H7 (cell line): ENCODE results near the gene C4orf17. TPM values are rescaled to one million over a fixed set of nuclear protein-coding genes. Genes with fewer than 3 reads are reported as not detected.
"Not testable (repeated sequence)": the region's sequence is repeated elsewhere in the genome, so short reads cannot be mapped to it uniquely, and the experiment has no call there.

Source experiments
- DNase-seq: peaks from one replicate; pipeline ENCODE4 v3.0.0; 2012
- H3K27me3 ChIP-seq: 2 replicates; pipeline ENCODE4 v1.6.0; 2011; ENCODE audit warnings: mild to moderate bottlenecking, low read length; ENCODE audit not compliant: control insufficient read depth, insufficient read depth
- H3K36me3 ChIP-seq: replicated peaks from 2 replicates; pipeline ENCODE4 v1.5.1; 2011; ENCODE audit warnings: low read length; ENCODE audit not compliant: control insufficient read depth, insufficient read depth
- H3K4me3 ChIP-seq: 2 replicates; pipeline ENCODE4 v1.5.1; 2011; ENCODE audit warnings: low read depth, mild to moderate bottlenecking, control low read depth, low read length, moderate library complexity; ENCODE audit not compliant: insufficient read depth
- total RNA-seq: library from RNA; depleted of rRNA; stranded (reverse); fragments of >200 nt; shearing (Covaris generic); gene quantifications from 2 replicates; pipeline ENCODE4 v1.2.3, GENCODE V29; 2014

The C4orf17 gene
- total RNA-seq, 1 experiment from 2014 or later = not detected

GRCh38 chr4:99507349-99507748, 3.5 kb upstream of the C4orf17 start:
- no peaks in the 10 kb centered on the region for H3K27me3 ChIP-seq
- no peaks in the 10 kb centered on the region for H3K36me3 ChIP-seq
- no peak for DNase-seq
- H3K4me3 ChIP-seq = no peak overlapping the region

DNA sequence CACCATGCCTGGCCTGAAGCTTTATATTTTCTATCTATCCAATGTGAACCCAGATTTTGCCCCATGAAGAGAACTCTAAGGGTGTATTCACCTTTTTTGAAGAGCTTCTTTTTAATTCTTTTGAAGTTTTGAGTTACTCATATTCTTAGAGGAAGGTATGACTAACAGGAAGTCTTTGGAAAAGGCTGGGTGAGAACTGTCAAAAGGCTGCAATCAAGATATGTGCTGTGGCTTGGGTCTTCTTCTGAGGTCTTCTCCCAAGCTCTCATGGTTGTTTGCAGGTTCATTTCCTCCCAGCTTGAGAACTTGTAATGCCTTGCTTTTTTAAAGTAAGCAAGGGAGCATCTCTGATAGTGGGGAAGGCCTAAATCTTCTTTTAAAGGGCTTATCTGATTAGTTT, 3.1 kb upstream of the C4orf17 start:
- no peak for DNase-seq
- Histone ChIP-seq H3K36me3 (no peaks in the 10 kb centered on the region), H3K27me3 (no peaks in the 10 kb centered on the region), H3K4me3 (no peak overlapping the region)

DNA sequence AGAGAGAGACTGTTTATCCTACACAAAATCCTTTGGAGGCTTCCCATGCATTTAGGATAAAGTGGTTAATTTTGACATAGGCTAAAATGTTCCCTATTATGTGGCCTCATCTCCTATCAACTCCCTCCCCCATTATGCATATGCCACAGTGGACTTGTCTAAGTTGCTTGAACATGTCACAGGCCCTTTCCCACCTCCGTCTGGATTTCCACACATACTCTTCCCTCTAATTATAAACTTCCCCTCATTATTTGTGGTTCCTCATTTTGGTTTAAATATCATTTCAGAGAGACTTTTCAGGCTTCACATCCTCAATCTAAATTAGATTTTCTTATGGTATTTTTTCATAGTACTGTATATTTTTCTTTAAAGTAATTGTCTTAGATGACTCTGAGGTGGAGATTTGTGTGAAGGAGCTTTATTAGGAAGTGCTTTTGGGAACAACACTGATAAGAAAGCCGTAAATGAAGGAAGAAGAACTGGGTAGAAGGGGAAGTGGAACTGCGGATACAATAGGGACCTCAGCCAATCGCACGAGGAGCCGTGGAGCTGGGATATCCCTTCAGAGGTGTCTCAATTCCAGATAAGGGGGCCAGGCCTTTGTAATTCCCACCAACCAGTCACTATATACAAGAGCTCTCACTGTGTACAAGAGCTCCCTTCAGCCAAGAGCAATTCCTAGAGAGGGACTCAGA, 7.9 kb downstream of the C4orf17 start:
- Histone ChIP-seq H3K27me3 (no peaks in the 10 kb centered on the region), H3K4me3 (no peak overlapping the region), H3K36me3 (no peaks in the 10 kb centered on the region)
- DNase-seq = no peak

DNA sequence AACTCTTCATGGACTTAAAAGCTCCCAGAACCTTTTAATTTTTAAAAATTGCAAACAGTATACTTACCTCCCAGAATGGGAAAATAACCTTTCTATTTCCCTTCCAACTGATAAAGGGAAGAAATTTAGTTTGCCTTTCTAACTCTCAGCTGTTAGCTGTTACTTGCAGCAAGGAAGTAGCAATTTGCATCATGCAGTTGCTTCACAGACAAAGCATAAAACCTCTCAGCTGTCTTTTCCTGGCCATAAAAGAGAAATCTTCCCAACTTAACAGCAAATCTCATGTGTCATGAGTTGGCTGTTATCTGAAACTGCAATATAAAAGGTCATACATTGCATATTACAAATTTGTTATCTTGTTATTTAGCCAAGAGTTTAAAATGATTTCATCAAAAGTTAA, 18.4 kb downstream of the C4orf17 start:
- DNase-seq = no peak
- Histone ChIP-seq H3K4me3 (no peak overlapping the region), H3K27me3 (no peaks in the 10 kb centered on the region)

GRCh38 chr4:99529956-99530355, 19.1 kb downstream of the C4orf17 start:
- Histone ChIP-seq H3K4me3 (no peak overlapping the region), H3K27me3 (no peaks in the 10 kb centered on the region), H3K36me3 (no peaks in the 10 kb centered on the region)
- no peak for DNase-seq

More for the DNA sequence above, 18.4 kb downstream of the C4orf17 start:
- H3K36me3 ChIP-seq = no peaks in the 10 kb centered on the region

DNA sequence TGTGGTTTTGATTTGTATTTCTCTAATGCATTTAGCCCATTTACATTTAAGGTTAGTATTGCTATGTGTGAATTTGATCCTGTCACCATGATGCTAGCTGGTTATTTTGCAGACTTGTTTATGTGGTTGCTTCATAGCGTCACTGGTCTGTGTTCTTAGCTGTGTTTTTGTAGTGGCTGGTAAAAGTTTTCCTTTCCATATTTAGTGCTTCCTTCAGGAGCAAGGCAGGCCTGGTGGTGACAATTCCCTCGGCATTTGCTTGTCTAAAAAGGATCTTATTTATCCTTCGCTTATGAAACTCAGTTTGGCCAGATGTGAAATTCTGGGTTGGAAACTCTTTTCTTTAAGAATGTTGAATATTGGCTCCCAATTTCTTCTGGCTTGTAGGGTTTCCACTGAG, 23.9 kb downstream of the C4orf17 start:
- not testable (repeated sequence) for H3K36me3 ChIP-seq, H3K27me3 ChIP-seq, H3K4me3 ChIP-seq, DNase-seq

DNA sequence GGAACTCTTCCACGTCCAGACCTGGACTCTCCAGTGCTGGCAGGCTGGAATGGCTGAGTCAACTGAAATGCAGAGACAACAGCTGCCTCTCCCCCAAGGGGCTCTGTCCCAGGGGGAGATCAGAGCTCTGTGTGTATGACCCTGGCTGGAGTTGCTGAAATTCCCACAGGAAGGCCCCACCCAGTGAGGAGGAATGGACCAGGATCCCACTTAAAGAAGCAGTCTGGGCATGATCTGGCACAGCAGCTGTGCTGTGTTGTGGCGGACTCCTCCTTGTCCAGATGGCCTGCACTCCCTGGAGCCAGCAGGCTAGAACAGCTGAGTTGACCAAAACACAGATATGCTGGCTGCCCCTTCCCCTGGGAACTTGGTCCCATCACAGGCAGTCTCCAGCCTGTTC, 25.4 kb downstream of the C4orf17 start:
- DNase-seq = no peak
- Histone ChIP-seq H3K27me3 (no peaks in the 10 kb centered on the region), H3K36me3 (no peaks in the 10 kb centered on the region), H3K4me3 (no peak overlapping the region)

DNA sequence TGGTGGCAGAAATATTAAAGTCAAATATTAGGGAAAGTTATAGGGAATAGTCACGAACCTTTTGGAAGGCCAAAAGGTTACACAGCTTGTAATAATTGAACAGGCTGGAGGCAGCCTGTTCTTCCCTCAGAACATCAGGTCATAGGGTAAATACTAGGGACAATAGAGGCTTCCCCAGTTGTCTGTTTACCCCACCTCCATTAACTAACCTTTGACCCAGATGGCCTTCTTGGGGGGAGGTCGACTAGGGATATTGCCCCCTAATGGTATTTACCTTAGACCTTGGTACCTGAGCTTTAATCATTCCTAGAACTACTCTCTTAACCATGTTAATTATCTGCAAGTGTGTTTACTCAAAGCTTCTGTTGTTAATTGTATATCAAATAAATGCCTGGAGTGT, 26.0 kb downstream of the C4orf17 start:
- no peak for DNase-seq
- no peaks in the 10 kb centered on the region for H3K27me3 ChIP-seq
- no peak overlapping the region for H3K4me3 ChIP-seq
- no peaks in the 10 kb centered on the region for H3K36me3 ChIP-seq

GRCh38 chr4:99537674-99538073, 26.9 kb downstream of the C4orf17 start:
- H3K36me3 ChIP-seq = no peaks in the 10 kb centered on the region
- no peaks in the 10 kb centered on the region for H3K27me3 ChIP-seq
- DNase-seq = no peak
- no peak overlapping the region for H3K4me3 ChIP-seq

DNA sequence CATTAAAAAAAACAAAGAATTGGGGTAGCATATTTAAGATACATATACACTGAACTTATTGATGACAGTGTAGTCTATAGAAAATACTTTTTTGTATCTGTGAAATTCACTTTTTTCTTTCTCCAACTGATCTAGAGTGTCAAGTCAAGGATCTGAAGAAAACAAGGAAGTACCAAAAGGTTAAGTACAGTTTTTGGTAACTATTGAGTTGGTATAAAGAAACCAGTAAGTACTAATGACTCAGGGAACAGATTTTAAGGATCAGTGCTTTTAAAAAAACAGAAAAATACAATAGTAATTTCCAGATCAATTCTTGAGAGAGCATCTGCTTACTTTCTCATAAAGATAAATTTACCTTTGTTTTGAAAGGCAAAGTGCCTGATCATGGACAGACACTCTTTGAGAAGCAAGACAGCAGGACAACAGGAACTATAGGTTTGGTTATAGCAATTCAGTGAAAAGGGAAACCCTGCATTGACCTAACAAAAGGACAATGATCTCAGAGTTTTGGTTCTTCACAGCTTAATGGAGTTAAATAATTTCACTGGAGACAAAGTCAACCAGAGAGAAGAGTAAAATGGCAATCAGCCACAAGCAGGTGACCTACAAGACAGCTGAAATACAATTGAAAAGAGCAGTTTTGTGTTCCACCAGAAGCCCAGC, 29.6 kb downstream of the C4orf17 start:
- Histone ChIP-seq H3K4me3 (no peak overlapping the region), H3K36me3 (no peaks in the 10 kb centered on the region), H3K27me3 (no peaks in the 10 kb centered on the region)
- DNase-seq = no peak

DNA sequence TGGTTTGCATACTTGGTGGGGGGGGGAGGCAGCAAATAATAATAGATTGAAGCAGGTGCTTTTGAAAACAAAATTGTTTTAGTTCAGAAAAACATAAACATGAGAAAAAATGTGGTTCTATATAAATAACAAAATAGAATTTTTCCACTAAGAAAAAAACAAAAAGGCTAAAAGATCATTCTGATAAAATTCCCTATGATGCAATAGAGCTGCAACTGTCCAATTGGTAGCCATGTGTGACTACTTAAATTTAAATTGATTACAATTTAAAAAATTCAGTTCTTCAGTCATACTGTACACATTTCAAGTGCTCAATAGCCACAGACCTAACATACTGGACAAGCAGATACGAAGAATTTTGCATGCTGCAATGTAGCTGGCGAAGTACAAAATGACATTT, 42.1 kb downstream of the C4orf17 start:
- Histone ChIP-seq H3K27me3 (no peaks in the 10 kb centered on the region), H3K4me3 (no peak overlapping the region), H3K36me3 (no peaks in the 10 kb centered on the region)
- DNase-seq = no peak

DNA sequence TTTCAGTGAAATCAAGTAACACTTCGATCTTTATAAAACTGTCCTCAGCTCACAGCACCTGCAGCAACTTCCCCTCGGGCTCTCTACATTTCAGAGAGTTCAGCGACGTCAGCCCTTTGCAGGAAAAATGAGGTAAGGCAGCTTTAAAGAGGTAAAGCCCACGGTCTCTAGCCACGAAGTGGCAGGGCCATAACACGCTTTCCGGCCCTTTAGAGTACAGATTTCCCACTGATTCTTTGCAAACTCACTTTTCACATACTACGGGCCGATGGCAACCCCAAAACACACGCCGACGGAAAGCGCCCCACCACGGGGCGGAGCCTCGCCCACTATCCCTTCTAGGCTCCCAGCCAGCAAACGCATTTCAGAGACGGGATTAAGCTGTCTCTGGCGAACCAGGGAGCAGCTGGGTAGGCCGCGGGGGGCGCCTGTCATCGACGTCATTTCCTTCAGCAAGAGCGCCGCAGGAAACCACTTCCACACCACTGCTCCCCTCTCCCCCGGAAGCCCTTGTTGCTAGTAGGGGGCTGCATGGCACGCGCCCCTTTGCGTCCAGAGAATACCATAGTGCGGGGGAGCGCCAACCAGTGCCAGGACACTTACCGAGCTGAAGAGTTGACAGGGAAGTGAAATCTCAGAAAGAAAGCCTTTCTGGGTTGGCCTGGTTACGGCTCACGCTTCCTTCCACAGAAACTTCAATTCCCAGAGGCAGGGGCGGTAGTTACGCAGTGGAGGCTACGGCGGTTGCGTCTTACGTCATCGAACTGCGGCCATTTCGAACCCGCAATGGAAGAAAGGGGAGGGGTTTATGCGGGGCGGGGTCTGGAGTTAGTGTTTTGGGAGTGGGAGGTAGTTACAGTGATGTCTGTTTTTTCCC, 52.7 kb downstream of the C4orf17 start, which contains the start of gene TRMT10A:
Gene TRMT10A, minus strand, starts transcription at position 730 of the 877 bp plus-strand sequence. CDS start 4,701 bp downstream, outside the sequence.
- peak within 1 kb of the TSS; percentile 52 for H3K4me3 ChIP-seq
- no peaks in the 10 kb centered on the region for H3K27me3 ChIP-seq
- no peaks in the 10 kb centered on the region for H3K36me3 ChIP-seq
- peak; percentile 76 for DNase-seq

GRCh38 chr4:99564921-99565320, 54.1 kb downstream of the C4orf17 start:
- no peak for DNase-seq
- no peak overlapping the region for H3K4me3 ChIP-seq

DNA sequence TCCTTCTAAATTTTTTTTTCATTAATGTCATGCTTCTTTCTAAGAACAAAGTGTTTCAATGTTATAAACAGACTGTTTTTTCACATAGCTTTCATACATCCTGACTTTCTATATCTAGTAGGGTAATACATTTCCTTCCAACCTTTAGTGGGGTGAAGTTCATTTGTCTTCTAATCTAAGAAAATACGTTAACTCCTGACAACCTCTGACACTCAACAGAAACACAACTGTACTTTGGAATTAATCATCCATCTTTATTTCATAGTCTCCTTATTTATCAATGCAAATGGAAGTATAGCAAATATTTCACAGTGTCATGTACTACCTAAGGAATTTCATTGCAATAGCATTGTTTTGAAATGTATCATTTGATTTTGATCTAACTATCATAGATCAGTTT, 61.1 kb downstream of the C4orf17 start:
- Histone ChIP-seq H3K36me3 (no peaks in the 10 kb centered on the region), H3K4me3 (no peak overlapping the region), H3K27me3 (no peaks in the 10 kb centered on the region)
- DNase-seq = no peak

More at GRCh38 chr4:99564921-99565320, 54.1 kb downstream of the C4orf17 start:
- no peaks in the 10 kb centered on the region for H3K36me3 ChIP-seq
- H3K27me3 ChIP-seq = no peaks in the 10 kb centered on the region
